SK-N-SH (cell line): ENCODE results near the gene GRIK5.

Source experiments
- CTCF ChIP-seq: fragments of 200-600 bp; sonication (generic); IDR thresholded peaks from 2 replicates; pipeline ENCODE4 v1.6.1; 2017; ENCODE audit warnings: antibody characterized with exemption, mild to moderate bottlenecking, moderate library complexity
- EP300 ChIP-seq, 2 experiments: IDR thresholded peaks; 2 replicates each; pipeline versions ENCODE4 v1.4.0 to v1.6.1; 2012; ENCODE audit warnings: borderline replicate concordance in 1 of 2, low read depth in 1 of 2, low read length in 1 of 2
- EZH2phosphoT487 ChIP-seq: fragments of 200-600 bp; sonication (generic); IDR thresholded peaks from 2 replicates; pipeline ENCODE4 v1.6.1; 2017; ENCODE audit warnings: low read depth, mixed run types, mild to moderate bottlenecking, antibody characterized with exemption, moderate library complexity, borderline replicate concordance
- JUND ChIP-seq: IDR thresholded peaks from 2 replicates; pipeline ENCODE4 v1.4.0; 2012
- MEF2A ChIP-seq: IDR thresholded peaks from 2 replicates; pipeline ENCODE4 v1.4.0; 2012; ENCODE audit warnings: low read depth, borderline replicate concordance
- POLR2AphosphoS5 ChIP-seq: IDR thresholded peaks from 2 replicates; pipeline ENCODE4 v1.6.1; 2012; ENCODE audit warnings: low read depth, low read length
- RFX5 ChIP-seq: IDR thresholded peaks from 2 replicates; pipeline ENCODE4 v1.6.1; 2012; ENCODE audit warnings: mild to moderate bottlenecking, improper control_type of control experiment, low read length
- SMC3 ChIP-seq: IDR thresholded peaks from 2 replicates; pipeline ENCODE4 v1.6.1; 2012; ENCODE audit warnings: low read depth, low read length, improper control_type of control experiment
- TAF1 ChIP-seq: IDR thresholded peaks from 2 replicates; pipeline ENCODE4 v1.6.1; 2012; ENCODE audit warnings: low read depth, mild to moderate bottlenecking, low read length, moderate library complexity, borderline replicate concordance
- TCF12 ChIP-seq: IDR thresholded peaks from 2 replicates; pipeline ENCODE4 v1.4.0; 2012
- TEAD4 ChIP-seq: IDR thresholded peaks from 2 replicates; pipeline ENCODE4 v1.4.0; 2012; ENCODE audit warnings: mild to moderate bottlenecking, borderline replicate concordance; ENCODE audit not compliant: insufficient read depth
- YY1 ChIP-seq: IDR thresholded peaks from 2 replicates; pipeline ENCODE4 v1.4.0; 2012; ENCODE audit warnings: low read depth, mild to moderate bottlenecking
- TF ChIP-seq, protein P1 (sequence below): IDR thresholded peaks from 2 replicates; pipeline ENCODE4 v1.4.0; 2012; ENCODE audit warnings: low read depth
- TF ChIP-seq, protein P2 (sequence below): IDR thresholded peaks from 2 replicates; pipeline ENCODE4 v1.4.0; 2012; ENCODE audit warnings: low read depth, borderline replicate concordance

GRCh38 chr19:42095814-42096230, 25.8 kb upstream of the GRIK5 start:
- no peak for TF ChIP-seq EP300 (IDR thresholded peaks at IDR 0.05; ENCODE audit: borderline replicate concordance in 1 of 2, low read depth in 1 of 2, low read length in 1 of 2)
- TF ChIP-seq, protein P1, sequence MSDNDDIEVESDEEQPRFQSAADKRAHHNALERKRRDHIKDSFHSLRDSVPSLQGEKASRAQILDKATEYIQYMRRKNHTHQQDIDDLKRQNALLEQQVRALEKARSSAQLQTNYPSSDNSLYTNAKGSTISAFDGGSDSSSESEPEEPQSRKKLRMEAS: no peak
- TF ChIP-seq POLR2AphosphoS5: no peak
- TF ChIP-seq CTCF: no peak
- no peak for TF ChIP-seq MEF2A
- no peak for TF ChIP-seq YY1
- TF ChIP-seq TAF1: no peak
- TF ChIP-seq TCF12: no peak
- no peak for TF ChIP-seq JUND
- TF ChIP-seq SMC3: no peak
- no peak for TF ChIP-seq TEAD4
- TF ChIP-seq, protein P2, sequence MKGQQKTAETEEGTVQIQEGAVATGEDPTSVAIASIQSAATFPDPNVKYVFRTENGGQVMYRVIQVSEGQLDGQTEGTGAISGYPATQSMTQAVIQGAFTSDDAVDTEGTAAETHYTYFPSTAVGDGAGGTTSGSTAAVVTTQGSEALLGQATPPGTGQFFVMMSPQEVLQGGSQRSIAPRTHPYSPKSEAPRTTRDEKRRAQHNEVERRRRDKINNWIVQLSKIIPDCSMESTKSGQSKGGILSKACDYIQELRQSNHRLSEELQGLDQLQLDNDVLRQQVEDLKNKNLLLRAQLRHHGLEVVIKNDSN: no peak
- no peak for TF ChIP-seq EZH2phosphoT487
- TF ChIP-seq RFX5: no peak
